Left lung (tissue), 10 donors: Measurements from ENCODE around the gene C16orf86. TPM values are rescaled to one million over a fixed set of nuclear protein-coding genes. Genes with fewer than 3 reads are reported as not detected.

Source experiments
- ATAC-seq: fragments of 200-7000 bp; cut with Tn5 transposase; one replicate; pipeline ENCODE4 v1.9.1; 2020; ENCODE audit warnings: moderate library complexity
- DNase-seq, 4 donors: peaks; one replicate each; pipeline ENCODE4 v3.0.0-alpha.2; 2013 to 2020
- H3K27ac ChIP-seq, 2 donors: fragments of 200-600 bp; sonication (generic) in 1 of 2; one replicate each; pipeline versions ENCODE4 v1.5.0 to v1.8.0; 2020 to 2021
- H3K27me3 ChIP-seq, 2 donors: fragments of 200-600 bp; sonication (generic) in 1 of 2; one replicate each; pipeline versions ENCODE4 v1.5.0 to v1.8.0; 2020 to 2021
- H3K36me3 ChIP-seq, 2 donors: fragments of 200-600 bp; sonication (generic) in 1 of 2; one replicate each; pipeline versions ENCODE4 v1.5.0 to v1.8.0; 2020 to 2021
- H3K4me1 ChIP-seq, 2 donors: fragments of 200-600 bp; one replicate each; pipeline ENCODE4 v1.8.0; 2021
- H3K4me3 ChIP-seq, 2 donors: fragments of 200-600 bp; sonication (generic) in 1 of 2; one replicate each; pipeline versions ENCODE4 v1.5.0 to v1.8.0; 2020 to 2021; ENCODE audit warnings: mild to moderate bottlenecking in 1 of 2
- H3K9me3 ChIP-seq, 2 donors: fragments of 200-600 bp; sonication (generic) in 1 of 2; one replicate each; pipeline versions ENCODE4 v1.5.0 to v1.8.0; 2020 to 2021
- CTCF ChIP-seq, 2 donors: fragments of 200-600 bp; sonication (generic) in 1 of 2; IDR thresholded peaks; one replicate each; pipeline versions ENCODE4 v1.5.0 to v1.8.0; 2021; ENCODE audit warnings: antibody characterized with exemption in 2 of 2
- intact Hi-C, 2 donors: fragments of 100-400 bp; cut with DNase I; formaldehyde crosslinking; loops; one replicate each; pipeline versions ENCODE4 v1.11.2 to v1.14.2; 2022
- polyA plus RNA-seq, 6 donors: library from polyadenylated mRNA; unstranded; fragments of 120-200 nt; gene quantifications; one replicate each; pipeline ENCODE4 v1.2.1, GENCODE V29; 2013; ENCODE audit not compliant: insufficient read length in 6 of 6
- total RNA-seq, 2 donors: library from RNA; stranded (reverse); fragmentation: NEBNext Ultra II Directional; extraction: Animal tissue kit (Norgen Biotek cat#: 25700); gene quantifications; one replicate each; pipeline ENCODE4 v1.2.1, GENCODE V29; 2021
- donor health status: DM: no; HTN: yes; CAD: no.
- donor health status: DM: no; HTN: no; CAD: no.

Gene C16orf86
- total and polyA plus RNA-seq, 8 donors, result 2.3 to 3.6 (median 2.7) TPM

GRCh38 chr16:67647111-67647651, 19.4 kb upstream of the C16orf86 start:
- TF ChIP-seq CTCF (IDR thresholded peaks at IDR 0.05), result no peak
- Histone ChIP-seq H3K4me3 (no peak overlapping the region), H3K27me3 (peaks cover 29 to 75% of the 10 kb centered on the region in 2 donors), H3K36me3 (no peaks in the 10 kb centered on the region), H3K4me1 (peaks cover 0 to 13% of the 10 kb centered on the region in 2 donors), H3K9me3 (no peaks in the 10 kb centered on the region), H3K27ac (no peak overlapping the region)
- intact Hi-C loops, result loop anchor here in 1 of 2 donors (10.0 kb wide), 1 partner anchor 102 kb away; no protein-coding TSS in a partner anchor
- ATAC-seq (no peak), DNase-seq (no peak)

GRCh38 chr16:67647681-67648080, 18.9 kb upstream of the C16orf86 start:
- DNase-seq, result peak in 1 of 4 donors; percentile 57
- TF ChIP-seq CTCF (IDR thresholded peaks at IDR 0.05), result no peak
- Histone ChIP-seq H3K4me3 (no peak overlapping the region), H3K27me3 (peaks cover 33 to 80% of the 10 kb centered on the region in 2 donors), H3K36me3 (no peaks in the 10 kb centered on the region), H3K4me1 (peaks cover 0 to 13% of the 10 kb centered on the region in 2 donors), H3K27ac (no peak overlapping the region), H3K9me3 (no peaks in the 10 kb centered on the region)
- ATAC-seq, result no peak
- intact Hi-C loops, result loop anchor here in 1 of 2 donors (10.0 kb wide), 1 partner anchor 103 kb away; no protein-coding TSS in a partner anchor

- peaks cover 35 to 86% of the 10 kb centered on the region in 2 donors for H3K27me3 ChIP-seq
Observed at GRCh38 chr16:67648088-67648763, 18.4 kb upstream of the C16orf86 start.

GRCh38 chr16:67648764-67649407, 17.7 kb upstream of the C16orf86 start:
- ATAC-seq (no peak), DNase-seq (no peak)
- TF ChIP-seq CTCF (IDR thresholded peaks at IDR 0.05), result no peak
- Histone ChIP-seq H3K4me3 (no peak overlapping the region), H3K36me3 (no peaks in the 10 kb centered on the region), H3K27me3 (peaks cover 41 to 92% of the 10 kb centered on the region in 2 donors), H3K27ac (no peak overlapping the region), H3K9me3 (no peaks in the 10 kb centered on the region), H3K4me1 (peaks cover 5 to 22% of the 10 kb centered on the region in 2 donors)
- intact Hi-C loops, result loop anchor here in 1 of 2 donors (10.0 kb wide), 1 partner anchor 104 kb away; no protein-coding TSS in a partner anchor

More at GRCh38 chr16:67648088-67648763, 18.4 kb upstream of the C16orf86 start:
- no peak for TF ChIP-seq CTCF (IDR thresholded peaks at IDR 0.05)
- Histone ChIP-seq H3K4me3 (no peak overlapping the region), H3K27ac (no peak overlapping the region), H3K36me3 (no peaks in the 10 kb centered on the region), H3K4me1 (peaks cover 2 to 18% of the 10 kb centered on the region in 2 donors), H3K9me3 (no peaks in the 10 kb centered on the region)
- intact Hi-C loops, result loop anchor here in 1 of 2 donors (10.0 kb wide), 1 partner anchor 103 kb away; no protein-coding TSS in a partner anchor
- DNase-seq (peak in 1 of 4 donors; percentile 77), ATAC-seq (no peak)
